Neural progenitor cell (in vitro differentiated cells): ENCODE data around the gene RBMS1. TPM values are rescaled to one million over a fixed set of nuclear protein-coding genes. Genes with fewer than 3 reads are reported as not detected.

Source experiments
- DNase-seq: peaks from one replicate; pipeline ENCODE4 v3.0.0-alpha.2; 2016; ENCODE audit warnings: low spot score
- H2AFZ ChIP-seq: fragments of 200-600 bp; sonication (generic); replicated peaks from 2 replicates; pipeline ENCODE4 v1.6.1; 2016; ENCODE audit warnings: antibody characterized with exemption
- H3F3A ChIP-seq: fragments of 200-600 bp; sonication (generic); 2 replicates; pipeline ENCODE4 v1.6.1; 2016; ENCODE audit warnings: antibody characterized with exemption, low read depth
- H3K27ac ChIP-seq: fragments of 200-600 bp; sonication (generic); 2 replicates; pipeline ENCODE4 v1.5.1; 2016; ENCODE audit warnings: mild to moderate bottlenecking
- H3K27me3 ChIP-seq: fragments of 200-600 bp; sonication (generic); 2 replicates; pipeline ENCODE4 v1.6.1; 2016; ENCODE audit warnings: mild to moderate bottlenecking, moderate library complexity
- H3K36me3 ChIP-seq: fragments of 200-600 bp; sonication (generic); 2 replicates; pipeline ENCODE4 v1.5.1; 2016
- H3K4me1 ChIP-seq: fragments of 200-600 bp; sonication (generic); 2 replicates; pipeline ENCODE4 v1.6.1; 2016; ENCODE audit warnings: mixed run types
- H3K4me2 ChIP-seq: fragments of 200-600 bp; sonication (generic); 2 replicates; pipeline ENCODE4 v1.6.1; 2016
- H3K4me3 ChIP-seq: fragments of 200-600 bp; sonication (generic); 2 replicates; pipeline ENCODE4 v1.5.1; 2016
- H3K79me2 ChIP-seq: fragments of 200-600 bp; sonication (generic); 2 replicates; pipeline ENCODE4 v1.6.1; 2016; ENCODE audit warnings: low read depth
- H3K9ac ChIP-seq: fragments of 200-600 bp; sonication (generic); 2 replicates; pipeline ENCODE4 v1.6.1; 2016
- H3K9me3 ChIP-seq: fragments of 200-600 bp; sonication (generic); 2 replicates; pipeline ENCODE4 v1.5.1; 2016; ENCODE audit warnings: low read depth
- H4K20me1 ChIP-seq: fragments of 200-600 bp; sonication (generic); 2 replicates; pipeline ENCODE4 v1.6.1; 2016; ENCODE audit warnings: low read depth
- H3K27ac Mint-ChIP-seq: 3 replicates; pipeline ENCODE4 v1.8.0; 2021; ENCODE audit warnings: mixed read lengths
- H3K27me3 Mint-ChIP-seq: 2 replicates; pipeline ENCODE4 v1.8.0; 2022; ENCODE audit warnings: low read depth, mild to moderate bottlenecking, inconsistent platforms, moderate library complexity, mixed read lengths; ENCODE audit not compliant: insufficient read depth
- H3K36me3 Mint-ChIP-seq: 3 replicates; pipeline ENCODE4 v1.8.0; 2021; ENCODE audit warnings: mixed read lengths
- H3K4me1 Mint-ChIP-seq: 3 replicates; pipeline ENCODE4 v1.8.0; 2021; ENCODE audit warnings: mixed read lengths
- H3K4me3 Mint-ChIP-seq: 3 replicates; pipeline ENCODE4 v1.8.0; 2021; ENCODE audit warnings: mild to moderate bottlenecking, moderate library complexity, mixed read lengths
- H3K9me3 Mint-ChIP-seq: 3 replicates; pipeline ENCODE4 v1.8.0; 2020; ENCODE audit warnings: mixed read lengths
- CTCF ChIP-seq: fragments of 200-600 bp; sonication (generic); IDR thresholded peaks from 2 replicates; pipeline ENCODE4 v1.5.1; 2017; ENCODE audit warnings: antibody characterized with exemption, mild to moderate bottlenecking
- EZH2 ChIP-seq: fragments of 200-600 bp; sonication (generic); IDR thresholded peaks from 2 replicates; pipeline ENCODE4 v1.6.1; 2017; ENCODE audit warnings: antibody characterized with exemption, mild to moderate bottlenecking, moderate library complexity
- EZH2phosphoT487 ChIP-seq: fragments of 200-600 bp; sonication (generic); IDR thresholded peaks from 2 replicates; pipeline ENCODE4 v1.6.1; 2017; ENCODE audit warnings: antibody characterized with exemption
- total RNA-seq: library from RNA; depleted of rRNA; stranded (reverse); fragments of >200 nt; gene quantifications from 2 replicates; pipeline ENCODE4 v1.2.3, GENCODE V29; 2015; ENCODE audit warnings: low replicate concordance

The RBMS1 gene
- total RNA-seq, 1 donor from 2014 or later: 101 TPM

- TF ChIP-seq EZH2phosphoT487 (no peak), CTCF (no peak), EZH2 (no peak)
- no peak overlapping the region for H2AFZ ChIP-seq
Observed at GRCh38 chr2:160366474-160366873, 127.1 kb downstream of the RBMS1 start.

GRCh38 chr2:160365716-160366367 lies 127.8 kb downstream of the RBMS1 start:
- Mint-ChIP-seq H3K9me3 (no peaks in the 10 kb centered on the region), H3K27ac (no peak overlapping the region)
- TF ChIP-seq CTCF (no peak), EZH2 (no peak), EZH2phosphoT487 (no peak)

More at GRCh38 chr2:160366474-160366873, 127.1 kb downstream of the RBMS1 start:
- peaks cover 35% of the 10 kb centered on the region for H3K4me1 ChIP-seq
- H3K4me2 ChIP-seq: no peak overlapping the region
- H3K36me3 ChIP-seq: no peaks in the 10 kb centered on the region
- no peak overlapping the region for H3K27ac ChIP-seq
- H4K20me1 ChIP-seq: peaks cover 75% of the 10 kb centered on the region
- no peaks in the 10 kb centered on the region for H3K27me3 ChIP-seq
- Mint-ChIP-seq H3K4me3 (no peak overlapping the region), H3K27ac (no peak overlapping the region), H3K27me3 (peaks cover 6% of the 10 kb centered on the region), H3K36me3 (peaks cover 8% of the 10 kb centered on the region), H3K9me3 (no peaks in the 10 kb centered on the region), H3K4me1 (peaks cover 29% of the 10 kb centered on the region)
- DNase-seq: no peak
- H3K9ac ChIP-seq: no peak overlapping the region
- H3K4me3 ChIP-seq: no peak overlapping the region
- peaks cover 74% of the 10 kb centered on the region for H3K79me2 ChIP-seq
- H3K9me3 ChIP-seq: no peaks in the 10 kb centered on the region
- no peaks in the 10 kb centered on the region for H3F3A ChIP-seq

GRCh38 chr2:160364364-160364763 lies 129.2 kb downstream of the RBMS1 start:
- Histone ChIP-seq H3F3A (no peaks in the 10 kb centered on the region), H3K4me3 (no peak overlapping the region), H3K79me2 (peaks cover 71% of the 10 kb centered on the region), H2AFZ (no peak overlapping the region), H3K27me3 (no peaks in the 10 kb centered on the region), H3K9me3 (no peaks in the 10 kb centered on the region), H3K4me2 (no peak overlapping the region), H3K4me1 (peaks cover 27% of the 10 kb centered on the region), H3K27ac (no peak overlapping the region), H3K9ac (no peak overlapping the region), H3K36me3 (no peaks in the 10 kb centered on the region), H4K20me1 (peaks cover 62% of the 10 kb centered on the region)
- peaks cover 8% of the 10 kb centered on the region for H3K36me3 Mint-ChIP-seq
- no peak for DNase-seq
- H3K4me1 Mint-ChIP-seq: peaks cover 18% of the 10 kb centered on the region
- H3K27ac Mint-ChIP-seq: no peak overlapping the region
- no peaks in the 10 kb centered on the region for H3K9me3 Mint-ChIP-seq
- peaks cover 2% of the 10 kb centered on the region for H3K27me3 Mint-ChIP-seq
- TF ChIP-seq EZH2phosphoT487: no peak
- TF ChIP-seq CTCF: no peak
- no peak for TF ChIP-seq EZH2
- no peak overlapping the region for H3K4me3 Mint-ChIP-seq

More at GRCh38 chr2:160365716-160366367, 127.8 kb downstream of the RBMS1 start:
- H3K27me3 Mint-ChIP-seq: peaks cover 6% of the 10 kb centered on the region
- no peak overlapping the region for H3K27ac ChIP-seq
- H3K4me3 ChIP-seq: no peak overlapping the region
- DNase-seq: no peak
- H3K9me3 ChIP-seq: no peaks in the 10 kb centered on the region
- no peak overlapping the region for H3K4me2 ChIP-seq
- peaks cover 26% of the 10 kb centered on the region for H3K4me1 Mint-ChIP-seq
- H3K36me3 Mint-ChIP-seq: peaks cover 8% of the 10 kb centered on the region
- H3K36me3 ChIP-seq: no peaks in the 10 kb centered on the region
- peaks cover 30% of the 10 kb centered on the region for H3K4me1 ChIP-seq
- H3K9ac ChIP-seq: no peak overlapping the region
- no peaks in the 10 kb centered on the region for H3F3A ChIP-seq
- H3K79me2 ChIP-seq: peaks cover 72% of the 10 kb centered on the region
- peaks cover 73% of the 10 kb centered on the region for H4K20me1 ChIP-seq
- H3K4me3 Mint-ChIP-seq: no peak overlapping the region
- H3K27me3 ChIP-seq: no peaks in the 10 kb centered on the region
- no peak overlapping the region for H2AFZ ChIP-seq
